OCI-LY3 (cell line): ENCODE measurements around the gene HORMAD2.

ENCODE experiments used
- H2AFZ ChIP-seq: fragments of 200-600, 300-600 bp; shearing (Covaris generic); 2 replicates; pipeline ENCODE4 v1.6.0; 2014; ENCODE audit warnings: antibody characterized with exemption, low read depth, low read length
- H3K27ac ChIP-seq: fragments of 200-600, 300-600 bp; sonication (generic); 2 replicates; pipeline ENCODE4 v1.5.1; 2014; ENCODE audit warnings: mild to moderate bottlenecking, low read length, moderate library complexity, mixed read lengths
- H3K27me3 ChIP-seq: fragments of 200-600, 300-600 bp; sonication (generic); 2 replicates; pipeline ENCODE4 v1.6.1; 2014; ENCODE audit warnings: low read depth, low read length, mixed read lengths
- H3K36me3 ChIP-seq: fragments of 200-600, 300-600 bp; sonication (generic); replicated peaks from 2 replicates; pipeline ENCODE3; 2014; ENCODE audit warnings: low read depth, low read length, mixed read lengths
- H3K4me1 ChIP-seq: fragments of 300-600, 200-600 bp; sonication (generic); 2 replicates; pipeline ENCODE4 v1.6.1; 2014; ENCODE audit warnings: low read length, mixed read lengths
- H3K4me2 ChIP-seq: fragments of 200-600, 300-600 bp; sonication (generic); 2 replicates; pipeline ENCODE4 v1.6.1; 2014; ENCODE audit warnings: low read length, mixed read lengths
- H3K4me3 ChIP-seq: fragments of 300-600, 200-600 bp; sonication (generic); 2 replicates; pipeline ENCODE4 v1.5.1; 2014; ENCODE audit warnings: antibody characterized with exemption, mild to moderate bottlenecking, low read length, moderate library complexity
- H3K79me2 ChIP-seq: fragments of 300-600, 200-600 bp; shearing (Covaris generic); 2 replicates; pipeline ENCODE4 v1.6.1; 2014; ENCODE audit warnings: mild to moderate bottlenecking, low read length, mixed read lengths
- H3K9ac ChIP-seq: fragments of 300-600, 200-600 bp; shearing (Covaris generic); 2 replicates; pipeline ENCODE4 v1.6.0; 2014; ENCODE audit warnings: mild to moderate bottlenecking, low read length, moderate library complexity
- H3K9me3 ChIP-seq: fragments of 200-600, 300-600 bp; shearing (Covaris generic); 2 replicates; pipeline ENCODE4 v1.6.1; 2014; ENCODE audit warnings: low read length, mixed read lengths; ENCODE audit not compliant: insufficient read depth
- H4K20me1 ChIP-seq: fragments of 200-600, 300-600 bp; sonication (generic); 2 replicates; pipeline ENCODE4 v1.6.1; 2016; ENCODE audit warnings: low read length, mixed read lengths; ENCODE audit not compliant: insufficient read depth
- CTCF ChIP-seq: fragments of 200-600, 300-600 bp; sonication (generic); IDR thresholded peaks from 2 replicates; pipeline ENCODE4 v1.5.1; 2014; ENCODE audit warnings: antibody characterized with exemption, low read length, low read depth
- EZH2phosphoT487 ChIP-seq: fragments of 200-600 bp; shearing (Covaris generic); IDR thresholded peaks from 2 replicates; pipeline ENCODE4 v1.6.1; 2018; ENCODE audit warnings: antibody characterized with exemption, mixed run types, low read depth

Gene HORMAD2

GRCh38 chr22:30116362-30117117 is 36.3 kb downstream of the HORMAD2 start:
- no peak overlapping the region for H3K27ac ChIP-seq
- H3K27me3 ChIP-seq: peaks cover 2% of the 10 kb centered on the region; the same call in 1 of the 2 replicates
- H2AFZ ChIP-seq: no peak overlapping the region
- no peak overlapping the region for H3K4me2 ChIP-seq
- H4K20me1 ChIP-seq: no peaks in the 10 kb centered on the region
- H3K79me2 ChIP-seq: no peaks in the 10 kb centered on the region
- H3K4me1 ChIP-seq: peaks cover under 1% of the 10 kb centered on the region; the same call in 1 of the 2 replicates
- H3K9ac ChIP-seq: no peak overlapping the region
- no peak overlapping the region for H3K4me3 ChIP-seq
- no peaks in the 10 kb centered on the region for H3K9me3 ChIP-seq
- H3K36me3 ChIP-seq: no peaks in the 10 kb centered on the region
- TF ChIP-seq EZH2phosphoT487 (no peak), CTCF (no peak)

- H3K4me2 ChIP-seq: no peak overlapping the region
- H3K79me2 ChIP-seq: no peaks in the 10 kb centered on the region
- H3K36me3 ChIP-seq: no peaks in the 10 kb centered on the region
- peaks cover 6% of the 10 kb centered on the region; the same call in 1 of the 2 replicates for H3K27me3 ChIP-seq
- H2AFZ ChIP-seq: no peak overlapping the region
- no peaks in the 10 kb centered on the region for H4K20me1 ChIP-seq
- H3K4me3 ChIP-seq: no peak overlapping the region
- peaks cover 7% of the 10 kb centered on the region for H3K4me1 ChIP-seq
- TF ChIP-seq EZH2phosphoT487: no peak
- TF ChIP-seq CTCF: no peak
- no peak overlapping the region for H3K27ac ChIP-seq
- H3K9me3 ChIP-seq: no peaks in the 10 kb centered on the region
- no peak overlapping the region for H3K9ac ChIP-seq
Measured at GRCh38 chr22:30117256-30117655, 37.0 kb downstream of the HORMAD2 start.

- no peak overlapping the region for H2AFZ ChIP-seq
- H3K4me1 ChIP-seq: peaks cover 12% of the 10 kb centered on the region
- H3K27me3 ChIP-seq: peaks cover 6% of the 10 kb centered on the region; the same call in 1 of the 2 replicates
- no peak for TF ChIP-seq EZH2phosphoT487
- H3K36me3 ChIP-seq: no peaks in the 10 kb centered on the region
- no peaks in the 10 kb centered on the region for H4K20me1 ChIP-seq
- H3K9ac ChIP-seq: no peak overlapping the region
- no peak overlapping the region for H3K27ac ChIP-seq
- no peak overlapping the region for H3K4me2 ChIP-seq
- no peaks in the 10 kb centered on the region for H3K79me2 ChIP-seq
- H3K9me3 ChIP-seq: no peaks in the 10 kb centered on the region
- H3K4me3 ChIP-seq: no peak overlapping the region
Measured at GRCh38 chr22:30118291-30118690, 38.0 kb downstream of the HORMAD2 start.

GRCh38 chr22:30121960-30122359 is 41.7 kb downstream of the HORMAD2 start:
- TF ChIP-seq EZH2phosphoT487 (no peak), CTCF (no peak)
- Histone ChIP-seq H3K36me3 (no peaks in the 10 kb centered on the region), H3K4me2 (peak overlapping the region; percentile 67), H3K27ac (no peak overlapping the region), H3K79me2 (no peaks in the 10 kb centered on the region), H3K9ac (peak overlapping the region; percentile 8), H2AFZ (peak overlapping the region; percentile 50; the same call in 1 of the 2 replicates), H3K4me3 (peak overlapping the region; percentile 60), H4K20me1 (no peaks in the 10 kb centered on the region), H3K4me1 (peaks cover 12% of the 10 kb centered on the region), H3K9me3 (no peaks in the 10 kb centered on the region), H3K27me3 (peaks cover 6% of the 10 kb centered on the region; the same call in 1 of the 2 replicates)
